Immature natural killer cell (primary cell): ENCODE results near the gene TADA1. TPM values are rescaled to one million over a fixed set of nuclear protein-coding genes. Genes with fewer than 3 reads are reported as not detected.
A peak's percentile ranks its signal among the peaks of the same experiment; 100 is the strongest.

Experiments
- DNase-seq, 3 donors: peaks; one replicate each; pipeline ENCODE4 v3.0.0; 2022; ENCODE audit warnings: mixed read lengths in 1 of 3
- H3K27ac Mint-ChIP-seq, 6 donors: one replicate each; pipeline ENCODE4 v1.8.0; 2020; ENCODE audit warnings: mixed read lengths in 6 of 6, mild to moderate bottlenecking in 5 of 6, inconsistent platforms in 4 of 6, moderate library complexity in 3 of 6
- H3K27me3 Mint-ChIP-seq, 3 donors: one replicate each; pipeline ENCODE4 v1.8.0; 2020 to 2021; ENCODE audit warnings: low read depth in 3 of 3, mild to moderate bottlenecking in 3 of 3, mixed read lengths in 3 of 3, moderate library complexity in 3 of 3, inconsistent platforms in 1 of 3
- H3K36me3 Mint-ChIP-seq, 3 donors: one replicate each; pipeline ENCODE4 v1.8.0; 2020; ENCODE audit warnings: mixed read lengths in 3 of 3, inconsistent platforms in 2 of 3, mild to moderate bottlenecking in 2 of 3
- H3K4me1 Mint-ChIP-seq, 2 donors: one replicate each; pipeline ENCODE4 v1.8.0; 2020; ENCODE audit warnings: inconsistent platforms in 2 of 2, mild to moderate bottlenecking in 2 of 2, mixed read lengths in 2 of 2, moderate library complexity in 1 of 2
- H3K4me3 Mint-ChIP-seq, 5 donors: one replicate each; pipeline ENCODE4 v1.8.0; 2020; ENCODE audit warnings: mild to moderate bottlenecking in 5 of 5, mixed read lengths in 5 of 5, inconsistent platforms in 3 of 5, moderate library complexity in 3 of 5
- H3K9me3 Mint-ChIP-seq, 6 donors: one replicate each; pipeline ENCODE4 v1.8.0; 2020; ENCODE audit warnings: mild to moderate bottlenecking in 6 of 6, mixed read lengths in 6 of 6, inconsistent platforms in 4 of 6, moderate library complexity in 3 of 6
- polyA plus RNA-seq, 3 donors: library from polyadenylated mRNA; unstranded; fragments of 300-500 nt; fragmentation: Illumina TruSeq; gene quantifications; one replicate each; pipeline ENCODE4 v1.2.3, GENCODE V29; 2021

Gene TADA1
- polyA plus RNA-seq = 10 to 100 TPM; 14.4 to 16.6 (median 16.3) TPM

- peak within 1 kb of the TSS; percentile 92 to 98 (median 98) for H3K27ac Mint-ChIP-seq
- peak within 1 kb of the TSS; percentile 93 to 99 (median 96) for H3K4me3 Mint-ChIP-seq
- peaks cover 37 to 64% of the 10 kb centered on the region in 2 donors for H3K4me1 Mint-ChIP-seq
- peaks cover 3 to 7% (median 7%) of the 10 kb centered on the region in 3 donors for H3K27me3 Mint-ChIP-seq
- H3K9me3 Mint-ChIP-seq = no peaks in the 10 kb centered on the region
- peak; percentile 96 to 97 (median 96) for DNase-seq
- peaks cover 0 to 4% (median 0%) of the 10 kb centered on the region in 3 donors for H3K36me3 Mint-ChIP-seq
Observed at GRCh38 chr1:166875734-166876539, at the start of gene TADA1. Gene TADA1 (minus strand): TSS chr1:166876264. CDS start chr1:166876233, 31 bp downstream.

DNA sequence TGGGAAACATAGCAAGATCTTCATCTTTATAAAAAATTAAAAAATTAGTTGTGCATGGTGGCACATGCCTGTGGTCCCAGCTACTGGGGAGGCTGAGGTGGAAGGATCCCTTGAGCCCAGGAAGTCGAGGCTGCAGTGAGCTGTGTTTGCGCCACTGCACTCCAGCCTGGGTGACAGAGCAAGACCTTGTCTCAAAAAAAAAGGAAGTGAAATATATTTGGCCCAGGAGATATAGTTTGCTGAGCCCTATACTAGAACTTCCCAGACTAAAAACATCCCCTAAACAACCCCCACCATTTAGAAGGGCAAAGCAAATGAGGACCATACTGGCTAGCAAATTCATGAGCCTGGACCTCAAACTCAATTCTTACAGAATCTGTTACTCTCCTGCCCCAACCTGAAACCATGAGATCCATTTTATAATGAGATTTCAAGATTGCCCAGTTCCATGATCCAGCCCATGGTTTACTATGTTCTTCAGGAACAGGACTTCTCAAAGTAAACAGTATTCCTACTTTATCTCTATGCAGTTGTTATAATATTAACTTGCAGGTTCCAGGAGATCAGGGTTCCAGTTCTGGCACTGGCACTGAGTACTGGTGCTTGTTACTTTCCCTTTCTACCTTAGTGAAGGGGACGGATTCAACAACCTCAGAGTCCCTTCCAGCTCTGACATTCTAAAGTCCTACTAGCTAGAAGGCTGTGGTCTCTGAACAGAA, 48.9 kb upstream of the TADA1 start:
- no peaks in the 10 kb centered on the region for H3K9me3 Mint-ChIP-seq
- no peak overlapping the region for H3K4me3 Mint-ChIP-seq
- DNase-seq = no peak
- no peaks in the 10 kb centered on the region for H3K4me1 Mint-ChIP-seq
- peaks cover 7 to 20% (median 12%) of the 10 kb centered on the region in 3 donors for H3K27me3 Mint-ChIP-seq
- H3K36me3 Mint-ChIP-seq = no peaks in the 10 kb centered on the region
- no peak overlapping the region for H3K27ac Mint-ChIP-seq

DNA sequence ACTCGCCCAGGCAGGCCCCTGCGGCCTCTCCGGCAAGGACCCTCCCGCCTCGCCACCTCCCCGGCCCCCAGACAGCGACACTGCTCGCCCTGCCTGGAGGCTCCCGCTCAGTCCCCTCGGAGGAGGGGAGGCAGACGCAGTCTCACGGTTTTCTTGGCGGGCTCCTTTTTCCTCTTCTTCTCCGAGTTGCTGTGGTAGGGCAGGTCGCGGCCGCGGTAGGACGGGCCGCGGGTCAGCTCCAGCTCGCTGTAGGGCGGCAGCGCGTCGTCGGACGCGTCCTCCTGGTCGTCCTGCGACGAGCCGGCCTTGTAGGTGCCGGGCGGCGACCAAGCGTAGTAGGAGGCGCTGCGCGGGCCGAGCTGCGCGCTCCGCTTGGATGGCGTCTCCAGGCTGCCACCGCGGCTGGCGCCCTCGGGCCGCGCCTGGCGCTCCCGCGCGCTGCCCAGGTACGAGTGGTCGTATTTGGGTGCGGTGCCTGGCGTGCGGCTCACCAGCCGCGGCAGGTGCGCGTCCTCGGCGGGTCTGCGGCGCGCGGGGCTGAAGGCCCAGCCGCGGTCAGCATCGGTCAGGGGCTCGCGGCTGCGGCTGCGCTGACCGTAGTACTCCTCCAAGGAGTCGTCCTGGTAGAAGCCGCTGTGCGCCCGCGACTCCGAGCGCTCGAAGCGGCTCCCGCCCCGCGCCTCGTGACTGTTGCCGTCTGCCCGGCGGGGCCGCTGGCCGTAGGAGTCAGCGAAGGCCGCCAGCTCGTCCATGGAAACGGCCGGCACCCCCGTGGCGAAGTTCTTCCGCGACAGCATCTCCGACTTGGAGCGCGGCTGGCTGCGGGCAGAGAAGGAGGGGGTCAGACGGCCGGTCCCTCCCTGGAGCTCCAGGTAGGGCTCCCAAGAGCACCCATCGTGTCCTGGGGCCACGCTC, 44.8 kb upstream of the TADA1 start:
- no peak overlapping the region for H3K27ac Mint-ChIP-seq

GRCh38 chr1:166918956-166919316, 42.9 kb upstream of the TADA1 start:
- H3K4me3 Mint-ChIP-seq = no peak overlapping the region
- H3K36me3 Mint-ChIP-seq = no peaks in the 10 kb centered on the region
- H3K27me3 Mint-ChIP-seq = peaks cover 13 to 20% (median 14%) of the 10 kb centered on the region in 3 donors
- no peak for DNase-seq
- H3K4me1 Mint-ChIP-seq = no peaks in the 10 kb centered on the region
- no peak overlapping the region for H3K27ac Mint-ChIP-seq
- H3K9me3 Mint-ChIP-seq = no peaks in the 10 kb centered on the region

More for the DNA sequence above, 44.8 kb upstream of the TADA1 start:
- H3K36me3 Mint-ChIP-seq = no peaks in the 10 kb centered on the region
- DNase-seq = no peak
- no peaks in the 10 kb centered on the region for H3K4me1 Mint-ChIP-seq
- H3K27me3 Mint-ChIP-seq = peaks cover 13 to 22% (median 14%) of the 10 kb centered on the region in 3 donors
- H3K9me3 Mint-ChIP-seq = no peaks in the 10 kb centered on the region
- H3K4me3 Mint-ChIP-seq = peak overlapping the region in 1 of 5 donors; percentile 52

- Mint-ChIP-seq H3K9me3 (no peaks in the 10 kb centered on the region), H3K4me1 (no peaks in the 10 kb centered on the region), H3K36me3 (no peaks in the 10 kb centered on the region), H3K27me3 (peaks cover 13 to 20% (median 14%) of the 10 kb centered on the region in 3 donors), H3K4me3 (no peak overlapping the region), H3K27ac (no peak overlapping the region)
- no peak for DNase-seq
Observed at GRCh38 chr1:166918088-166918955, 42.3 kb upstream of the TADA1 start.

GRCh38 chr1:166915941-166916340, 39.9 kb upstream of the TADA1 start:
- DNase-seq = no peak
- Mint-ChIP-seq H3K9me3 (no peaks in the 10 kb centered on the region), H3K36me3 (no peaks in the 10 kb centered on the region)

DNA sequence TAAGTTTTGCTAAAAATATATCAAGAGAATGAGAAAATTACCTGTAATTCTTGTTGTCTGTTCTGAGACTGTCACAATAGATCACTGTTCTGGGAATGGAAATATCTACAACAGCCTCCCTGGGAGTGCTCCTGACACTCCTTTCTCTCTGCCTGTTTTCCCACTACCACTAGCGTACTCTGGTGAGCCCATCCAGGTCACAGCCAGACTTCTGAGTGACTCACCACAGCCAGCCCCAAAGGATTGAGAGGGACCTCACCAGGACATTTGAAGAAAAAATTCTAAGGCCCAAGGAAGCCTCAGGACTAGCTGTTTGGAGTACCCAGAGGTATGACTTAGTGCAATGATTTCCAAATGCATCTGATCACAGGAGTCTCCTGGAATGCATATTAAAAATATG, 39.0 kb upstream of the TADA1 start:
- H3K27me3 Mint-ChIP-seq = peaks cover 2 to 12% (median 9%) of the 10 kb centered on the region in 3 donors
- H3K4me1 Mint-ChIP-seq = peaks cover 3 to 10% of the 10 kb centered on the region in 2 donors
- H3K27ac Mint-ChIP-seq = no peak overlapping the region
- no peaks in the 10 kb centered on the region for H3K9me3 Mint-ChIP-seq
- DNase-seq = no peak
- no peaks in the 10 kb centered on the region for H3K36me3 Mint-ChIP-seq
- no peak overlapping the region for H3K4me3 Mint-ChIP-seq

More at GRCh38 chr1:166915941-166916340, 39.9 kb upstream of the TADA1 start:
- H3K4me1 Mint-ChIP-seq = peaks cover 0 to 3% of the 10 kb centered on the region in 2 donors
- no peak overlapping the region for H3K27ac Mint-ChIP-seq
- H3K27me3 Mint-ChIP-seq = peaks cover 4 to 12% (median 10%) of the 10 kb centered on the region in 3 donors
- H3K4me3 Mint-ChIP-seq = no peak overlapping the region

DNA sequence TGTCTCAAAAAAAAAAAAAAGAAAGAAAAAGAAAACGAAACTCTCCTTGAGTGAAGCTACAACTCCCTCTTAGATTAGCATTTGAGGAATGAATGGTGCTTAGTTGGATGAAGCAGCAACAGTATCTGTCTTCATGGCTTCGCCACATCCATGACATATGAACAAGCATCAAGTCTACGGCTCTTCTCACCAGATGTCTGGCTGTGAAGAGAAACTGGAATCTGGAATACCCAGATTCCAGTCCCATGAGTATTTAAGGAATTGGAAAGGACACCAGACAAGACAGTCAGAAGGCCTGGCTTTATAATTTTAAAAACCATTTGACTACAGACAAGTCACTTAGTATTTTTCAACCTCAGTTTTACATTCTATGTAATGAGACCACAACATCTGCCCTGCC, 38.0 kb upstream of the TADA1 start:
- H3K4me1 Mint-ChIP-seq = peaks cover 3 to 10% of the 10 kb centered on the region in 2 donors
- no peak overlapping the region for H3K4me3 Mint-ChIP-seq
- H3K9me3 Mint-ChIP-seq = no peaks in the 10 kb centered on the region
- peaks cover 0 to 12% (median 9%) of the 10 kb centered on the region in 3 donors for H3K27me3 Mint-ChIP-seq
- H3K27ac Mint-ChIP-seq = no peak overlapping the region
- H3K36me3 Mint-ChIP-seq = no peaks in the 10 kb centered on the region
- no peak for DNase-seq

DNA sequence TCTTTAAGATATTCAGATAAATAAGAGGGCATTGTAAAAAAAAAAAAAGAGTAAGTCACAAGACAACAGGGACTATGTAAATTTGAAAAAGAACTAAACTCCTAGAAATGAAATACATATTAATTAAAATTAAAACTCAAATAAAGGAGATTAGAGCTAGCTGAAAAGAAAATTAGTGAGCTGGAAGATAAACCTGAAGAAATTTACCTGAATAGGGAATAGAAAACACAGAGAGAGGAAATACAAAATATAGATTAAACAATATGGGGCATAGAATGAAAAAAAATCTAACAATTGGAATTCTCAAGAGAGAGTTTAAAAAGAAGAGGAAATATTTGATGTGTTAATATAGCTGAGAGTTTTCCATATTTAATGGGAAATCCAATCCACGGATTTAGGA, 35.6 kb upstream of the TADA1 start:
- H3K4me3 Mint-ChIP-seq = no peak overlapping the region
- no peak for DNase-seq
- H3K27me3 Mint-ChIP-seq = peaks cover 0 to 6% (median 3%) of the 10 kb centered on the region in 3 donors
- H3K36me3 Mint-ChIP-seq = no peaks in the 10 kb centered on the region
- no peak overlapping the region for H3K27ac Mint-ChIP-seq
- peaks cover 3 to 13% of the 10 kb centered on the region in 2 donors for H3K4me1 Mint-ChIP-seq
- H3K9me3 Mint-ChIP-seq = no peaks in the 10 kb centered on the region

- Mint-ChIP-seq H3K36me3 (no peaks in the 10 kb centered on the region), H3K9me3 (no peaks in the 10 kb centered on the region), H3K27me3 (peaks cover 0 to 6% (median 3%) of the 10 kb centered on the region in 3 donors), H3K27ac (no peak overlapping the region), H3K4me3 (no peak overlapping the region), H3K4me1 (peaks cover 10 to 23% of the 10 kb centered on the region in 2 donors)
- DNase-seq = peak; percentile 66 to 74 (median 72)
Observed at GRCh38 chr1:166910396-166910994, 34.4 kb upstream of the TADA1 start.

- Mint-ChIP-seq H3K36me3 (no peaks in the 10 kb centered on the region), H3K27ac (no peak overlapping the region), H3K4me3 (no peak overlapping the region), H3K4me1 (peaks cover 10 to 23% of the 10 kb centered on the region in 2 donors), H3K27me3 (peaks cover 0 to 6% (median 5%) of the 10 kb centered on the region in 3 donors), H3K9me3 (no peaks in the 10 kb centered on the region)
- no peak for DNase-seq
Observed at GRCh38 chr1:166908942-166909341, 32.9 kb upstream of the TADA1 start.

DNA sequence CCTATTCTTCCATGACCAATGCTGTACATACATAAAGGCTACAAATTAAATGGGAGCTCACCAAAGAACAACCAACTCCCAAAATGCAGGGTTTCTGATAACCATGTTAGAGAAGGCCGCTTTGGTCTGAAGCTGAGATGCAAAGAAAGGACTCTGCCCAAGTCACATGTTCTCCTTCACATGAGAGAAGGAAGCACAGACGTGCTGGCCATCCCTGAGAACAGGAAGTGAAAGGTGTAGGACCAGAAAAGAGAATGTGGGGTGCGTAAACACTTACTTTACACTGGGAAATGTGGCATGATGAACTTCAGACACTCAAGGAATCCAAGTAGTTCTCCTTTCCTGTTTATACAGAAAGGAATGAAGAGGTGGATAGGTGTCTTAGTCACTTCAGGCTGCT, 31.7 kb upstream of the TADA1 start:
- Mint-ChIP-seq H3K27me3 (peaks cover 0 to 6% (median 3%) of the 10 kb centered on the region in 3 donors), H3K36me3 (no peaks in the 10 kb centered on the region), H3K4me3 (no peak overlapping the region), H3K27ac (no peak overlapping the region), H3K4me1 (peaks cover 10 to 23% of the 10 kb centered on the region in 2 donors), H3K9me3 (no peaks in the 10 kb centered on the region)
- DNase-seq = no peak
